WTC11 (cell line): ENCODE measurements around the gene TRPM8. TPM values are rescaled to one million over a fixed set of nuclear protein-coding genes. Genes with fewer than 3 reads are reported as not detected.
A peak's percentile ranks its signal among the peaks of the same experiment; 100 is the strongest.

ENCODE experiments used
- AFF4 ChIP-seq: sonication (generic); formaldehyde crosslinking; IDR thresholded peaks from 2 replicates; pipeline ENCODE4 v1.8.1; 2023; ENCODE audit warnings: mild to moderate bottlenecking, missing genetic modification reagents, borderline replicate concordance
- ATF2 ChIP-seq: sonication (generic); formaldehyde crosslinking; IDR thresholded peaks from 2 replicates; pipeline ENCODE4 v1.8.1; 2022; ENCODE audit warnings: low read depth, missing genetic modification reagents, borderline replicate concordance
- ATF6 ChIP-seq: sonication (generic); formaldehyde crosslinking; IDR thresholded peaks from 2 replicates; pipeline ENCODE4 v1.8.1; 2023; ENCODE audit warnings: mild to moderate bottlenecking, missing genetic modification reagents
- CTCF ChIP-seq: fragments of 200-600 bp; IDR thresholded peaks from 2 replicates; pipeline ENCODE4 v1.8.0; 2022; ENCODE audit warnings: antibody characterized with exemption
- ELF4 ChIP-seq: sonication (generic); formaldehyde crosslinking; IDR thresholded peaks from 2 replicates; pipeline ENCODE4 v1.8.1; 2022; ENCODE audit warnings: low read depth, mild to moderate bottlenecking, moderate library complexity, missing genetic modification reagents
- ETV6 ChIP-seq: sonication (generic); formaldehyde crosslinking; IDR thresholded peaks from 2 replicates; pipeline ENCODE4 v1.8.1; 2022; ENCODE audit warnings: mild to moderate bottlenecking, missing genetic modification reagents
- FOXJ3 ChIP-seq: sonication (generic); formaldehyde crosslinking; IDR thresholded peaks from 2 replicates; pipeline ENCODE4 v1.9.0; 2021; ENCODE audit warnings: missing genetic modification reagents, mild to moderate bottlenecking, borderline replicate concordance
- FOXP1 ChIP-seq: sonication (generic); formaldehyde crosslinking; IDR thresholded peaks from 2 replicates; pipeline ENCODE4 v1.8.0; 2022; ENCODE audit warnings: missing genetic modification reagents, mild to moderate bottlenecking, moderate library complexity, borderline replicate concordance
- IRF2 ChIP-seq: sonication (generic); formaldehyde crosslinking; IDR thresholded peaks from 2 replicates; pipeline ENCODE4 v1.8.0; 2022; ENCODE audit warnings: low read depth, missing genetic modification reagents, borderline replicate concordance
- JAZF1 ChIP-seq: fragments of 250-450 bp; sonication (Bioruptor Pico); IDR thresholded peaks from 2 replicates; pipeline ENCODE4 v1.9.0; 2021; ENCODE audit warnings: moderate library complexity, mild to moderate bottlenecking, inconsistent platforms
- MYBL2 ChIP-seq: sonication (generic); formaldehyde crosslinking; IDR thresholded peaks from 2 replicates; pipeline ENCODE4 v1.8.1; 2023; ENCODE audit warnings: mild to moderate bottlenecking, moderate library complexity, missing genetic modification reagents
- NFE2L1 ChIP-seq: sonication (generic); formaldehyde crosslinking; IDR thresholded peaks from 2 replicates; pipeline ENCODE4 v1.8.1; 2023; ENCODE audit warnings: missing genetic modification reagents
- NR2C2 ChIP-seq: sonication (generic); formaldehyde crosslinking; IDR thresholded peaks from 2 replicates; pipeline ENCODE4 v1.8.0; 2022; ENCODE audit warnings: mild to moderate bottlenecking, missing genetic modification reagents
- PREB ChIP-seq: sonication (generic); formaldehyde crosslinking; IDR thresholded peaks from 2 replicates; pipeline ENCODE4 v1.8.1; 2022; ENCODE audit warnings: mild to moderate bottlenecking, missing genetic modification reagents, moderate library complexity, borderline replicate concordance
- PRRX2 ChIP-seq: fragments of 250-450 bp; sonication (Bioruptor Pico); IDR thresholded peaks from 2 replicates; pipeline ENCODE4 v1.8.0; 2021; ENCODE audit warnings: mild to moderate bottlenecking
- RELA ChIP-seq: sonication (generic); formaldehyde crosslinking; IDR thresholded peaks from 2 replicates; pipeline ENCODE4 v1.8.1; 2022; ENCODE audit warnings: missing genetic modification reagents, mild to moderate bottlenecking, borderline replicate concordance
- SMAD3 ChIP-seq: sonication (generic); formaldehyde crosslinking; IDR thresholded peaks from 2 replicates; pipeline ENCODE4 v1.8.0; 2022; ENCODE audit warnings: missing genetic modification reagents, mild to moderate bottlenecking, borderline replicate concordance
- SOX15 ChIP-seq: fragments of 250-450 bp; sonication (Bioruptor Pico); IDR thresholded peaks from 2 replicates; pipeline ENCODE4 v1.9.0; 2021; ENCODE audit warnings: mild to moderate bottlenecking
- ZNF416 ChIP-seq: fragments of 250-450 bp; sonication (Bioruptor Pico); IDR thresholded peaks from 2 replicates; pipeline ENCODE4 v1.9.0; 2021; ENCODE audit warnings: mild to moderate bottlenecking, inconsistent platforms
- ZNF671 ChIP-seq: fragments of 250-450 bp; sonication (Bioruptor Pico); IDR thresholded peaks from 2 replicates; pipeline ENCODE4 v1.8.0; 2021; ENCODE audit warnings: mild to moderate bottlenecking
- total RNA-seq: library from RNA; stranded (reverse); gene quantifications from 3 replicates; pipeline ENCODE4 v1.2.3, GENCODE V29; 2021
- TF ChIP-seq, protein P1 (sequence below): fragments of 250-450 bp; sonication (Bioruptor Pico); IDR thresholded peaks from 2 replicates; pipeline ENCODE4 v1.9.0; 2021; ENCODE audit warnings: mild to moderate bottlenecking
- TF ChIP-seq, protein P2 (sequence below): sonication (generic); formaldehyde crosslinking; IDR thresholded peaks from 2 replicates; pipeline ENCODE4 v1.8.1; 2023; ENCODE audit warnings: mild to moderate bottlenecking, missing genetic modification reagents
- TF ChIP-seq, protein P3 (sequence below): sonication (generic); formaldehyde crosslinking; IDR thresholded peaks from 2 replicates; pipeline ENCODE4 v1.8.1; 2022; ENCODE audit warnings: low read depth, mild to moderate bottlenecking, moderate library complexity, missing genetic modification reagents, borderline replicate concordance
- TF ChIP-seq, protein P4 (sequence below): sonication (generic); formaldehyde crosslinking; IDR thresholded peaks from 2 replicates; pipeline ENCODE4 v1.8.0; 2023; ENCODE audit warnings: missing genetic modification reagents
- TF ChIP-seq, protein P5 (sequence below): fragments of 250-450 bp; sonication (Bioruptor Pico); IDR thresholded peaks from 2 replicates; pipeline ENCODE4 v1.9.0; 2021; ENCODE audit warnings: moderate library complexity, mild to moderate bottlenecking, inconsistent platforms, borderline replicate concordance

Gene TRPM8
- total RNA-seq, 1 experiment from 2014 or later = 0.26 TPM

- TF ChIP-seq ZNF671 (CRISPR knock-in tag) = no peak
- no peak for TF ChIP-seq PREB (CRISPR knock-in tag)
- no peak for TF ChIP-seq AFF4 (CRISPR knock-in tag)
- no peak for TF ChIP-seq MYBL2
- no peak for TF ChIP-seq ELF4 (CRISPR knock-in tag)
- TF ChIP-seq, protein P1, sequence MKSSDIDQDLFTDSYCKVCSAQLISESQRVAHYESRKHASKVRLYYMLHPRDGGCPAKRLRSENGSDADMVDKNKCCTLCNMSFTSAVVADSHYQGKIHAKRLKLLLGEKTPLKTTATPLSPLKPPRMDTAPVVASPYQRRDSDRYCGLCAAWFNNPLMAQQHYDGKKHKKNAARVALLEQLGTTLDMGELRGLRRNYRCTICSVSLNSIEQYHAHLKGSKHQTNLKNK (CRISPR knock-in tag) = no peak
- TF ChIP-seq, protein P2, sequence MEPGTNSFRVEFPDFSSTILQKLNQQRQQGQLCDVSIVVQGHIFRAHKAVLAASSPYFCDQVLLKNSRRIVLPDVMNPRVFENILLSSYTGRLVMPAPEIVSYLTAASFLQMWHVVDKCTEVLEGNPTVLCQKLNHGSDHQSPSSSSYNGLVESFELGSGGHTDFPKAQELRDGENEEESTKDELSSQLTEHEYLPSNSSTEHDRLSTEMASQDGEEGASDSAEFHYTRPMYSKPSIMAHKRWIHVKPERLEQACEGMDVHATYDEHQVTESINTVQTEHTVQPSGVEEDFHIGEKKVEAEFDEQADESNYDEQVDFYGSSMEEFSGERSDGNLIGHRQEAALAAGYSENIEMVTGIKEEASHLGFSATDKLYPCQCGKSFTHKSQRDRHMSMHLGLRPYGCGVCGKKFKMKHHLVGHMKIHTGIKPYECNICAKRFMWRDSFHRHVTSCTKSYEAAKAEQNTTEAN (CRISPR knock-in tag) = no peak
- TF ChIP-seq ETV6 (CRISPR knock-in tag) = peak; percentile 83
- TF ChIP-seq IRF2 (CRISPR knock-in tag) = no peak
- peak; percentile 71; the same call in 1 of the 2 replicates for TF ChIP-seq SMAD3 (CRISPR knock-in tag)
- TF ChIP-seq ATF6 (CRISPR knock-in tag) = no peak
- no peak for TF ChIP-seq RELA (CRISPR knock-in tag)
- no peak for TF ChIP-seq ATF2 (CRISPR knock-in tag)
- no peak for TF ChIP-seq NFE2L1 (CRISPR knock-in tag)
- TF ChIP-seq SOX15 = no peak
- peak; percentile 81; the same call in 1 of the 2 replicates for TF ChIP-seq FOXP1 (CRISPR knock-in tag)
- TF ChIP-seq CTCF = no peak
- TF ChIP-seq ZNF416 (CRISPR knock-in tag) = no peak
- TF ChIP-seq NR2C2 (CRISPR knock-in tag) = no peak
- TF ChIP-seq, protein P3, sequence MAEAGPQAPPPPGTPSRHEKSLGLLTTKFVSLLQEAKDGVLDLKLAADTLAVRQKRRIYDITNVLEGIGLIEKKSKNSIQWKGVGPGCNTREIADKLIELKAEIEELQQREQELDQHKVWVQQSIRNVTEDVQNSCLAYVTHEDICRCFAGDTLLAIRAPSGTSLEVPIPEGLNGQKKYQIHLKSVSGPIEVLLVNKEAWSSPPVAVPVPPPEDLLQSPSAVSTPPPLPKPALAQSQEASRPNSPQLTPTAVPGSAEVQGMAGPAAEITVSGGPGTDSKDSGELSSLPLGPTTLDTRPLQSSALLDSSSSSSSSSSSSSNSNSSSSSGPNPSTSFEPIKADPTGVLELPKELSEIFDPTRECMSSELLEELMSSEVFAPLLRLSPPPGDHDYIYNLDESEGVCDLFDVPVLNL (CRISPR knock-in tag) = no peak
- TF ChIP-seq JAZF1 (CRISPR knock-in tag) = no peak
- TF ChIP-seq, protein P4, sequence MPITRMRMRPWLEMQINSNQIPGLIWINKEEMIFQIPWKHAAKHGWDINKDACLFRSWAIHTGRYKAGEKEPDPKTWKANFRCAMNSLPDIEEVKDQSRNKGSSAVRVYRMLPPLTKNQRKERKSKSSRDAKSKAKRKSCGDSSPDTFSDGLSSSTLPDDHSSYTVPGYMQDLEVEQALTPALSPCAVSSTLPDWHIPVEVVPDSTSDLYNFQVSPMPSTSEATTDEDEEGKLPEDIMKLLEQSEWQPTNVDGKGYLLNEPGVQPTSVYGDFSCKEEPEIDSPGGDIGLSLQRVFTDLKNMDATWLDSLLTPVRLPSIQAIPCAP = peak; percentile 36; the same call in 1 of the 2 replicates
- TF ChIP-seq PRRX2 = no peak
- TF ChIP-seq, protein P5, sequence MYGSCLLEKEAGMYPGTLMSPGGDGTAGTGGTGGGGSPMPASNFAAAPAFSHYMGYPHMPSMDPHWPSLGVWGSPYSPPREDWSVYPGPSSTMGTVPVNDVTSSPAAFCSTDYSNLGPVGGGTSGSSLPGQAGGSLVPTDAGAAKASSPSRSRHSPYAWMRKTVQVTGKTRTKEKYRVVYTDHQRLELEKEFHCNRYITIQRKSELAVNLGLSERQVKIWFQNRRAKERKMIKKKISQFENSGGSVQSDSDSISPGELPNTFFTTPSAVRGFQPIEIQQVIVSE = no peak
- TF ChIP-seq FOXJ3 (CRISPR knock-in tag) = no peak
Measured at GRCh38 chr2:233867993-233868532, 49.1 kb upstream of the TRPM8 start, which contains the start of gene MSL3B (continued).
